ENCODE results near the gene KBTBD6.
"Not testable (repeated sequence)": the region's sequence is repeated elsewhere in the genome, so short reads cannot be mapped to it uniquely, and the experiment has no call there.

KBTBD6 gene

GRCh38 chr13:41133951-41134350 is 1.3 kb upstream of the KBTBD6 start:
- FAIRE-seq (no peak), DNase-seq (ENCODE audit: low spot score) (no peak)

GRCh38 chr13:41131660-41132511 is 716 bp downstream of the KBTBD6 start:
- FAIRE-seq = not testable (repeated sequence)

GRCh38 chr13:41131189-41131588 is 1.4 kb downstream of the KBTBD6 start:
- not testable (repeated sequence) for DNase-seq (ENCODE audit: low spot score); FAIRE-seq

More at GRCh38 chr13:41131660-41132511, 716 bp downstream of the KBTBD6 start:
- not testable (repeated sequence) for DNase-seq (ENCODE audit: low spot score)

GRCh38 chr13:41130356-41130755 is 2.2 kb downstream of the KBTBD6 start:
- no peak for FAIRE-seq

GRCh38 chr13:41127701-41128100 is 4.9 kb downstream of the KBTBD6 start:
- no peak for DNase-seq (ENCODE audit: low spot score)
- FAIRE-seq = no peak

More at GRCh38 chr13:41130356-41130755, 2.2 kb downstream of the KBTBD6 start:
- DNase-seq (ENCODE audit: low spot score) = no peak

- DNase-seq (ENCODE audit: low spot score) = no peak
- FAIRE-seq = no peak
These were observed 9.8 kb downstream of the KBTBD6 start for GRCh38 chr13:41122838-41123237.

GRCh38 chr13:41117869-41118268 is 14.7 kb downstream of the KBTBD6 start:
- FAIRE-seq = no peak
- DNase-seq (ENCODE audit: low spot score) = no peak

- DNase-seq (ENCODE audit: low spot score) (no peak), FAIRE-seq (no peak)
These were observed 21.1 kb downstream of the KBTBD6 start for GRCh38 chr13:41111454-41111853.

- FAIRE-seq (no peak), DNase-seq (ENCODE audit: low spot score) (no peak)
These were observed 25.0 kb downstream of the KBTBD6 start for GRCh38 chr13:41107584-41108014.

GRCh38 chr13:41107104-41107571 is 25.5 kb downstream of the KBTBD6 start:
- no peak for FAIRE-seq

GRCh38 chr13:41099986-41100385 is 32.6 kb downstream of the KBTBD6 start:
- DNase-seq (ENCODE audit: low spot score) (no peak), FAIRE-seq (no peak)

More at GRCh38 chr13:41107104-41107571, 25.5 kb downstream of the KBTBD6 start:
- no peak for DNase-seq (ENCODE audit: low spot score)

GRCh38 chr13:41098761-41099160 is 33.8 kb downstream of the KBTBD6 start:
- no peak for DNase-seq (ENCODE audit: low spot score)
- FAIRE-seq = no peak

- not testable (repeated sequence) for FAIRE-seq; DNase-seq (ENCODE audit: low spot score)
These were observed 36.9 kb downstream of the KBTBD6 start for GRCh38 chr13:41095681-41096080.

GRCh38 chr13:41085961-41086585 is 46.5 kb downstream of the KBTBD6 start:
- no peak for DNase-seq (ENCODE audit: low spot score)

GRCh38 chr13:41079725-41080124 is 52.9 kb downstream of the KBTBD6 start:
- no peak for DNase-seq (ENCODE audit: low spot score)
- no peak for FAIRE-seq

More at GRCh38 chr13:41085961-41086585, 46.5 kb downstream of the KBTBD6 start:
- FAIRE-seq = no peak

Data from RCC 7860 (cell line).